ENCODE results near the gene STK40.

Gene STK40

GRCh38 chr1:36385410-36386264 lies at the start of gene STK40:
STK40 (minus strand) TSS chr1:36385924; CDS start chr1:36361332, 24,592 bp downstream.
- DNase-seq: peak; percentile 99 to 100

GRCh38 chr1:36433102-36433501 lies 47.4 kb upstream of the STK40 start:
- DNase-seq: no peak

- DNase-seq: no peak
Observed at GRCh38 chr1:36432616-36433015, 46.9 kb upstream of the STK40 start.

GRCh38 chr1:36425791-36426190 lies 40.1 kb upstream of the STK40 start:
- no peak for DNase-seq

- DNase-seq: no peak
Observed at GRCh38 chr1:36421649-36422048, 35.9 kb upstream of the STK40 start.

GRCh38 chr1:36420836-36421317 lies 35.2 kb upstream of the STK40 start:
- DNase-seq: peak; percentile 83 to 89

- DNase-seq: no peak
Observed at GRCh38 chr1:36420409-36420808, 34.7 kb upstream of the STK40 start.

- no peak for DNase-seq
Observed at GRCh38 chr1:36419569-36419968, 33.8 kb upstream of the STK40 start.

- DNase-seq: peak; percentile 33 to 35
Observed at GRCh38 chr1:36419140-36419539, 33.4 kb upstream of the STK40 start.

- DNase-seq: no peak
Observed at GRCh38 chr1:36417931-36418330, 32.2 kb upstream of the STK40 start.

GRCh38 chr1:36415661-36416326 lies 30.1 kb upstream of the STK40 start:
- DNase-seq: peak in 1 of 2 experiments; percentile 2

- DNase-seq: no peak
Observed at GRCh38 chr1:36414384-36414783, 28.7 kb upstream of the STK40 start.

GRCh38 chr1:36411674-36412648 lies 26.2 kb upstream of the STK40 start:
- DNase-seq: peak in 1 of 2 experiments; percentile 24

GRCh38 chr1:36408479-36408878 lies 22.8 kb upstream of the STK40 start:
- no peak for DNase-seq

GRCh38 chr1:36406440-36406839 lies 20.7 kb upstream of the STK40 start:
- DNase-seq: no peak

- DNase-seq: no peak
Observed at GRCh38 chr1:36402504-36402890, 16.8 kb upstream of the STK40 start.

- DNase-seq: no peak
Observed at GRCh38 chr1:36401602-36402503, 16.1 kb upstream of the STK40 start.

- no peak for DNase-seq
Observed at GRCh38 chr1:36400825-36401601, 15.3 kb upstream of the STK40 start.

GRCh38 chr1:36400514-36400824 lies 14.7 kb upstream of the STK40 start:
- no peak for DNase-seq

- DNase-seq: no peak
Observed at GRCh38 chr1:36398370-36398977, 12.8 kb upstream of the STK40 start.
